Neural crest cell (in vitro differentiated cells): ENCODE measurements around the gene FAM89B. TPM values are rescaled to one million over a fixed set of nuclear protein-coding genes. Genes with fewer than 3 reads are reported as not detected.

Source experiments
- DNase-seq: peaks from one replicate; pipeline ENCODE4 v3.0.0; 2021; ENCODE audit warnings: low read depth, mixed read lengths, low spot score
- H3K27ac Mint-ChIP-seq: one replicate; pipeline ENCODE4 v1.8.0; 2021; ENCODE audit warnings: mild to moderate bottlenecking, mixed read lengths; ENCODE audit not compliant: unreplicated experiment
- H3K27me3 Mint-ChIP-seq: 2 replicates; pipeline ENCODE4 v1.8.0; 2021; ENCODE audit warnings: low read depth, mild to moderate bottlenecking, mixed read lengths
- H3K36me3 Mint-ChIP-seq: 2 replicates; pipeline ENCODE4 v1.8.0; 2021; ENCODE audit warnings: low read depth, mild to moderate bottlenecking, mixed read lengths
- H3K4me1 Mint-ChIP-seq: 2 replicates; pipeline ENCODE4 v1.8.0; 2021; ENCODE audit warnings: mixed read lengths
- H3K4me3 Mint-ChIP-seq: one replicate; pipeline ENCODE4 v1.8.0; 2021; ENCODE audit warnings: mild to moderate bottlenecking, mixed read lengths
- H3K9me3 Mint-ChIP-seq: 2 replicates; pipeline ENCODE4 v1.8.0; 2021; ENCODE audit warnings: mixed read lengths
- total RNA-seq: library from RNA; stranded (reverse); gene quantifications from 2 replicates; pipeline ENCODE4 v1.2.1, GENCODE V29; 2021
- TF ChIP-seq, protein P1 (sequence below): fragments of 200-600 bp; sonication (generic); conservative IDR thresholded peaks from 2 replicates; pipeline ENCODE4 v1.5.0; 2021; ENCODE audit warnings: antibody characterized with exemption, mild to moderate bottlenecking

FAM89B gene
- total RNA-seq, 1 donor from 2014 or later = 86.3 TPM

- no peaks in the 10 kb centered on the region for H3K36me3 Mint-ChIP-seq
- H3K4me3 Mint-ChIP-seq = peak overlapping the region; percentile 78
- TF ChIP-seq, protein P1, sequence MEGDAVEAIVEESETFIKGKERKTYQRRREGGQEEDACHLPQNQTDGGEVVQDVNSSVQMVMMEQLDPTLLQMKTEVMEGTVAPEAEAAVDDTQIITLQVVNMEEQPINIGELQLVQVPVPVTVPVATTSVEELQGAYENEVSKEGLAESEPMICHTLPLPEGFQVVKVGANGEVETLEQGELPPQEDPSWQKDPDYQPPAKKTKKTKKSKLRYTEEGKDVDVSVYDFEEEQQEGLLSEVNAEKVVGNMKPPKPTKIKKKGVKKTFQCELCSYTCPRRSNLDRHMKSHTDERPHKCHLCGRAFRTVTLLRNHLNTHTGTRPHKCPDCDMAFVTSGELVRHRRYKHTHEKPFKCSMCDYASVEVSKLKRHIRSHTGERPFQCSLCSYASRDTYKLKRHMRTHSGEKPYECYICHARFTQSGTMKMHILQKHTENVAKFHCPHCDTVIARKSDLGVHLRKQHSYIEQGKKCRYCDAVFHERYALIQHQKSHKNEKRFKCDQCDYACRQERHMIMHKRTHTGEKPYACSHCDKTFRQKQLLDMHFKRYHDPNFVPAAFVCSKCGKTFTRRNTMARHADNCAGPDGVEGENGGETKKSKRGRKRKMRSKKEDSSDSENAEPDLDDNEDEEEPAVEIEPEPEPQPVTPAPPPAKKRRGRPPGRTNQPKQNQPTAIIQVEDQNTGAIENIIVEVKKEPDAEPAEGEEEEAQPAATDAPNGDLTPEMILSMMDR = no peak
- DNase-seq = no peak
- H3K4me1 Mint-ChIP-seq = peaks cover 15% of the 10 kb centered on the region
- no peak overlapping the region for H3K27ac Mint-ChIP-seq
- H3K9me3 Mint-ChIP-seq = no peaks in the 10 kb centered on the region
- peaks cover 77% of the 10 kb centered on the region for H3K27me3 Mint-ChIP-seq
Measured at GRCh38 chr11:65541093-65541982, 31.0 kb upstream of the FAM89B start.

DNA sequence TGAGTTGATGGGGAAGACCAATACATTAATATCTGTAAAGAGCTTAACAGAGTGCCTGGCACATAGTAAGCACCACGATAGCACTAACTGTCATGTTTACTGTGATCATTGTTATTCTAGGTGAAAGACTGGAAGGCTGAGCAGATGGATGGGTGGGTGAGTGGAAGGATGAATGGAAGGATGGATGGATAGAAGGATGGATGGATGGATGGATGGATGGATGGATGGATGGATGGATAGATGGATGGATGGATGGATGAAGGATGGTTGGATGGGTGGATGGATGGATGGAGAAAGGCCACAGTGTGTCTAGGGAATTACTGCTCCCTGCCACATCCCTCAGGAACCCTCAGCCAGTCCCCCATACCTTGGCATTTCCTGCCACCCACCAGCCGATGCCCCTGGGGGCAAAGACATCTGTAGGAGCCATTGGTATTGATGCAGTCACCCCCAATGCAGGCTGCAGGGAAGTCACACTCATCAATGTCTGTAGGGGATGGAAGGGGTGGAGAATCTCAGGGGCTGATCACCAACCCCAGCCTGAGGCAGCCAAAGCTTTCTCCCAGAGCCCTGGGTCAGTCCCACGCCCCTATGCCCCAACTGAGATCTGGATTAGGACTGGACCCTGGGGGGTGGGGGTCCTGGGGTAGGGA, 29.5 kb upstream of the FAM89B start:
- H3K36me3 Mint-ChIP-seq = no peaks in the 10 kb centered on the region
- H3K27me3 Mint-ChIP-seq = peaks cover 72% of the 10 kb centered on the region
- H3K4me3 Mint-ChIP-seq = no peak overlapping the region
- peaks cover 15% of the 10 kb centered on the region for H3K4me1 Mint-ChIP-seq
- TF ChIP-seq, protein P1 = no peak
- H3K27ac Mint-ChIP-seq = no peak overlapping the region
- DNase-seq = no peak
- no peaks in the 10 kb centered on the region for H3K9me3 Mint-ChIP-seq

- Mint-ChIP-seq H3K4me3 (peak overlapping the region; percentile 38), H3K4me1 (peaks cover 22% of the 10 kb centered on the region), H3K27ac (no peak overlapping the region), H3K9me3 (no peaks in the 10 kb centered on the region), H3K27me3 (peaks cover 71% of the 10 kb centered on the region), H3K36me3 (no peaks in the 10 kb centered on the region)
- DNase-seq = no peak
- TF ChIP-seq, protein P1 = no peak
Measured at GRCh38 chr11:65545853-65546216, 26.5 kb upstream of the FAM89B start.

- peaks cover 70% of the 10 kb centered on the region for H3K27me3 Mint-ChIP-seq
- no peak overlapping the region for H3K27ac Mint-ChIP-seq
Measured at GRCh38 chr11:65546217-65546958, 25.9 kb upstream of the FAM89B start.

More at GRCh38 chr11:65546217-65546958, 25.9 kb upstream of the FAM89B start:
- Mint-ChIP-seq H3K36me3 (no peaks in the 10 kb centered on the region), H3K4me3 (peak overlapping the region; percentile 38), H3K4me1 (peaks cover 26% of the 10 kb centered on the region), H3K9me3 (no peaks in the 10 kb centered on the region)
- DNase-seq = peak; percentile 80
- TF ChIP-seq, protein P1 = no peak
